SH-SY5Y (cell line): ENCODE results near the gene CUL1.

Experiments
- GATA2 ChIP-seq: IDR thresholded peaks from 2 replicates; pipeline ENCODE4 v1.6.1; 2011; ENCODE audit warnings: mild to moderate bottlenecking, low read depth, low read length
- GATA3 ChIP-seq: IDR thresholded peaks from 2 replicates; pipeline ENCODE4 v1.6.1; 2011; ENCODE audit warnings: low read depth, mild to moderate bottlenecking, low read length, moderate library complexity

CUL1 gene

DNA sequence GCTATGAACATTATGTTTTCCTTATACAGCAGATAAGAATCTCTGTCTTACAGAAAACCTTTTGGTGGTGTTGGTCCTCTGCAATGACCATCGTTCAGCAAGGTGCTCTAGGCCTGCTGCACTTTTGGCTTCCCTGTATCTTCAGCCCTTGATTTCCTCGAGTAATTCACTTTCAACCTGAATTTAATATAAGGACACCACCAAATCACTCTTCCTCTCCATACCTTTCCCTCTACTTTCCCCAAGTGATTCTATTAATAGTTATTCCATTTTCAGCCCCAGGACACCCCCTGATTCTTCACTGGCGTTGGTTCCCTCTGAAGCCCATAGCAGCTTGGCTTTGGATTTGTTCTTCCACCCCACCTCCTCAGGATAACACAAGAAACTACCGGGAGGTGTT is 113.2 kb downstream of the CUL1 start:
- TF ChIP-seq GATA3, result no peak
- no peak for TF ChIP-seq GATA2

DNA sequence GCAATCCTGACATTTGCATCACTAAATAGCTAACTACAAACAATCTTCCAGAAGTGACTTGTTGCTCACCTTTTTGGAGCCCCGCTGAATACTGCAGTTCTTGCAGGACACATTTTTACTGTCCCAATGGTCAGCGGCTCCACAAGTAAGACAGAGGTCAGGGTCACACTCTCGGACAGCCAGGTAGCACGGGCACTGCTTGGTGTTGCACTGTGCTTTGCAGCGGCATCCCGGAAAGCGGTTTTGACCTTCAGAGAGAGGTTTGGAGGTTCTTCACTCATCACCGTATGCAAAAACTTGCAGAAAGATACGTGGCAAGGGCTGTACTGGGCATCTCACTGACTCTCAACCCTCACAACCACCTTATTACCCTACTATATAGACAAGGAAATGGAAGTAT is 115.2 kb downstream of the CUL1 start:
- TF ChIP-seq GATA3, result no peak
- TF ChIP-seq GATA2, result no peak

GRCh38 chr7:148814922-148815559 is 116.3 kb downstream of the CUL1 start:
- peak; percentile 44; the same call in 1 of the 2 replicates for TF ChIP-seq GATA2
- no peak for TF ChIP-seq GATA3

DNA sequence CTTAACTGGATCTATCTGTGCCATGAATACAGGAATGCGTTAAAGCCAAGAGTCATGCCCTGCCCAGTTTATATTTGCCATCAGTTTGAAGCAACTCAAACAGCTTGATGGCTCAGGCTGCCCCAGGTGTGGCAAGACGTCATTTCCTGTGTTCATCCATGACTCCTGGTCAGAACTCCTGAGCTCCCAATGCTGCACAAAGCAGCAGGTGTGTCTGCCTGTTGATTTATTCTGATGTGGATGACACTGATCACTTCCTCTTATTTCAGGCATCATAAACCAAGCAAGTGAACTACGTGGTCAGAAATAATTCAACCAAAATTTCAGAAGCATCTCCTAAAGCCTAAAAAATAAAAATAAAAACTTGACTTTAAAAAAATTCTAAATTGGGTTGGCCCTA is 116.9 kb downstream of the CUL1 start:
- TF ChIP-seq GATA3, result no peak
- TF ChIP-seq GATA2, result no peak

DNA sequence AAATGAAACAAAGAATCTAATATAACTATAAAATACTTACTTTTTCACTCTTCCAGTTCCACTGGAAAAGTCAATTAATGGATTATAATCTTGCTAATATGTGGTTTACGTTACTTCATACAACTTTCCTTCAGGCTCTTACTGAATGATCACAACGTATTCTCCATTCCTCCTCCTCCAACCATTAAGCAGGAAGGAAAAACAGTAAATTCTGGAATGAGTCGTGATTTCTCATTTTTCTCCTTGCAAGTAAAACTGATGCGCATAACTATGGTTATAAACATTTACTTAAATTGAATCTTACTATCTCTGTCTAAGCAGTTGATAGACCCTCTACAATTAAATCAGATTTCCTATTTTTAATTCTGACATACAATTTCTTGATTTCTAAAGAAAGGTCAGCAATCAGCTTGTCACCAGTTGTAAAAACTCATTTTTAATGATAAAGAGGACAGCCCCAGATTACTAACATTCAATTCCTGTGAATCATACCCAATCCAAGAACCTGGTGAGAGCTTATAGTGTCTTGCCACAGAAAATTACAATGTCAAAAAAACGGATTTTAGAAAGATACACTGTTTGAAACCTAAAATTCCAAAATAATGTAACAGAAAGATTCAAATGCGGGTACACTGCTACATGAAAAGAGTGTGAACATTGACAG is 121.1 kb downstream of the CUL1 start:
- TF ChIP-seq GATA2, result no peak
- TF ChIP-seq GATA3, result no peak

DNA sequence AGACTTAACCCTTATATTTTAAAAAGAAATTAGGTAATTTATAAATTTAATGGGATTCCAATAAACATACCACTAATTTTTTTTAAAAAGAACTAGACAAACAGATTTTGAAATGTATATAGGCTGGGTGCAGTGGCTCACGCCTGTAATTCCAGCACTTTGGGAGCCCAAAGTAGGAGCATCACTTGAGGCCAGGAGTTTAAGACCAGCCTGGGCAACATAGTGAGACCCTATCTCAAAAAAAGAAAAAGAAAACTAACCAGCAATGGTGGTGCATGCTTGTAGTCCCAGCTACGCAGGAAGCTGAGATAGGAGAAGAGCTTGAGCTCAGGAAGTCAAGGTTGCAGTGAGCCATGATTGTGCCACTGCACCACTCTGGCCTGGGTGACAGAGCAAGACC is 122.7 kb downstream of the CUL1 start:
- TF ChIP-seq GATA2, result no peak
- no peak for TF ChIP-seq GATA3

DNA sequence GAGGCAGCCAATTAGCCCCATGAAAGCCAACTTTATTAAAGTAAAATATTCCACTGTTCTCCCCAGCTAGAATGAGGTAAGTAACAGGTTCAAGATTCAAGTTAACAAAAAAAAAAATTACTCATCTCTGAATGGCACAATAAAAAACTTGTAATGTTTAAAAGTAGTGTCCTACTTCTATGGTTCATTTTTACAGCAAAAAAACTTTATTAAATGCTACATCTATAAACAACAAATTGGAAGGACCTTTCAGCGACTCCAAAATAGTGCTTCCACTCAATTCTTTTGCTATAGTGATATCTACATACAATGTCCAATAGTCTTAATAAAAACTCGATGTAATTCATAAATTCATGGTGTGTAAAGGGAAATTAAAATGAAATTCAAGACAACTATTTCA is 126.2 kb downstream of the CUL1 start:
- no peak for TF ChIP-seq GATA3
- no peak for TF ChIP-seq GATA2

DNA sequence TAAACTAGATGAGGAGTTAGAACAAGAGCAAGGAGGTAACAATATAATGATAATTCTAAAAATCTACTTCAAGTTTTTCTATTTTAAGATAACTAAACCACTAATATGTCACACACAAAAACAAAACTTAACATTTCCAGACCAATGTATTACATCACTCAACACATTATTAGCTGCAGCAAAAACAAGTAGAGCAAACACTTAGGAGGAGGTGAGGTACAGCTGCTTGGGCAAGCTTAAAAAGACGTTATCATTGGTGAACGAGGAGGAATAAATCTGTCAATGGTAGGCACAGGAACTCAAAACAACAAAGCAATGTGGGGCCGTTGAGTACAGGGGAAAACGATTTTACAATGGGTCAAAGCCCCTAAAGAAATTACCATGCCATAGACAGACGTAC is 126.6 kb downstream of the CUL1 start:
- TF ChIP-seq GATA3 (no peak), GATA2 (no peak)

DNA sequence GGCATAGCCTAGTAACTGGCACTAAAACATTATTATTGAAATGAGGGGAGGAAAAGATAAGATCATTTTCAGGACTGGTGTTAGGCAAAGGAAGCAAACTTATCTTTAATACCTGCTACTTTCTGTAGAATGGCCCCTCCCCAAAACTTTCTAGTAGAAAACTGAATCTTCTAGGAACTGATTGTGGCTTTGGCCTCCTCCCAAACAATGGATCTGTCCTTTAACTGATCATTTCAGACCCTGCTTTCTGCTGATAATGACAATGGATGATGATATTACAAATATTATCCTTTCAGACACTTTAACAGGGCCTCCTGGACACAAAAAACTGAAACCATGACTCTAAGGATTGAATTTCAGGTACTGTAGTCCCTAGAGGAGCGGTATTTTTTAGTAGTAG is 130.3 kb downstream of the CUL1 start:
- no peak for TF ChIP-seq GATA2

DNA sequence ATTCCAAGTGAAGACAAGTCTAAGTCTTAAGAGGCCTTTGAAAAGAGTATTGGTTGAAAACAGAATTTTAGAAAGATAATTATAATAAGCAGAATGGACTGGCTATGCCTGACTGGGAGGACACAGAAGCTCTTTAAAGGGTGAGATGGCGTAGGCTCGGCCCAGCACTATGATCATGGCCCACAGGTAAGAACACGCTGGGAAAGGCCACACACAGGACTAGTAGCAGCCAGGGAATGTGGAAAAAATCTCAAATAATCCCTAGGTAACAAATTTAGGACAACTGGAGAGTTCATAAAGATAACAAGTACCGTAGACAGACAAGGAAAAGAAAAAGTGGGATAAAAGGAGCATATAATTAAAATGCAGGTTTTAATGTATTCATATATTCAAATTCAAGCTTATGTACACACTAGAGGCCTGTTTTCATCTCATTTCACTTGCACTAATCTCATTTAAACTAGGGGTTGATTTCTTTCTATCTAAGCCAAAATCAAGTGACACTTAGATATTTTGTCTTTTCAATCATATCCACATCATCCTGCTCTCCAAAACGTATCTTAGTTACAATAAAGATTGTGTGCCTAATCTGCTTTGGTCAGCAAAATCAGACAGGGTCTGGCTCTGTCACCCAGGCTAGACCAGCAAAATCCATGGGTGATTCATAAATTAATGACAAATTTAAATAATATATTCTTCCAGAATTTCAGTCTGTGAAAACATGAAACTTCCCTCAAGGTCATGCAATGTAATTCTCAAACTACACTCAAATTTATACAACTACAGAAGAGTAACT is 132.4 kb downstream of the CUL1 start:
- TF ChIP-seq GATA2, result no peak

DNA sequence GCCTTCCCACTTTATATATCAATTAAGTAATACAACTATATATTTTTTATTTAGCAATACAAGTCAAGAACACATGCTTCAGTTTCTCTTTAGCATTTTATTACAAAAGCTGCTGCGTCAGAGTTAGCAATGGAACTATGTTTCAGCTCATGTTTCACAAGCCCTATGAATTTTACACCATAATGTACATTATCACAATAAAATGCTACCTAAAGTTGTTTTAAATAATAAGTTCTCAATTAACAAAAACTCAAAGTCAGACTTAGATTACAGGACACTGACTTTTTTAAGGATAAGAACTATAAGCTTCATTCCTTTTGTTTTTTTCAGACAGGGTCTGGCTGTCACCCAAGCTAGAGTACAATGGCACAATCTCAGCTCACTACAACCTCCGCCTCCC is 133.1 kb downstream of the CUL1 start:
- TF ChIP-seq GATA2, result no peak
- no peak for TF ChIP-seq GATA3

GRCh38 chr7:148834605-148835004 is 135.9 kb downstream of the CUL1 start:
- TF ChIP-seq GATA3, result no peak
- TF ChIP-seq GATA2, result no peak

GRCh38 chr7:148835854-148836253 is 137.2 kb downstream of the CUL1 start:
- TF ChIP-seq GATA3 (no peak), GATA2 (no peak)

DNA sequence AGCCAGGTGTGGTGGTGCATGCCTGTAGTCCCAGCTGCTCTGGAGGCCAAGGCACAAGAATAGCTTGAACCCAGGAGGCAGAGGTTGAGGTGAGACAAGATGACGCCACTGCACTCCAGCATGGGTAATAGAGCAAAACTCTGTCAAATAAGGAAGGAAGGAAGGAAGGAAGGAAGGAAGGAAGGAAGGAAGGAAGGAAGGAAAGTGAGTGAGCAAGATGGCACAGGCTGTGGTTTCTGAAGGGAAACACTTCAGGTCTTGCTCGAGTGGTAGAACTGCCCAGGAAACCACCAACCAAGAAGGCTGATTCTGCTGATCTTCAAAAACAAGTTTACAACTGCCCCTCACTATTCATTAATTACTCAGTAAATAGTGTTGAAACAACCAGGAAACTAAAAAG is 140.2 kb downstream of the CUL1 start:
- TF ChIP-seq GATA2 (no peak), GATA3 (no peak)

- TF ChIP-seq GATA2 (no peak), GATA3 (no peak)
Observed at GRCh38 chr7:148847815-148848734, 149.4 kb downstream of the CUL1 start.
